Left cardiac atrium (tissue), 4 donors: Measurements from ENCODE around the gene SLC25A6. TPM values are rescaled to one million over a fixed set of nuclear protein-coding genes. Genes with fewer than 3 reads are reported as not detected.
"Not testable (repeated sequence)": the region's sequence is repeated elsewhere in the genome, so short reads cannot be mapped to it uniquely, and the experiment has no call there.

Experiments
- ATAC-seq, 2 donors: fragments of 200-7000 bp; cut with Tn5 transposase; one replicate each; pipeline ENCODE4 v1.9.1; 2020; ENCODE audit warnings: mild to moderate bottlenecking in 2 of 2, moderate library complexity in 2 of 2
- DNase-seq: peaks from one replicate; pipeline ENCODE4 v3.0.0-alpha.2; 2020
- intact Hi-C, 2 donors: fragments of 100-400 bp; cut with DNase I; formaldehyde crosslinking; loops; one replicate each; pipeline versions ENCODE4 v1.14.1 to v1.15.1; 2022 to 2023
- total RNA-seq, 2 donors: library from RNA; stranded (reverse); fragmentation: NEBNext Ultra II Directional; extraction: Animal tissue kit (Norgen Biotek cat#: 25700); gene quantifications; one replicate each; pipeline ENCODE4 v1.2.1, GENCODE V29; 2021
- donor health status: DM: no; HTN: yes; CAD: no.
- donor health status: DM: no; HTN: yes; CAD: no; lungs with severe emphysema.
- donor health status: DM: yes; HTN: yes; CAD: no.
- donor health status: Dilated cardiomyopathy.

SLC25A6 gene
- total RNA-seq, 2 donors from 2014 or later = 171 to 206 TPM

GRCh38 chrX:1416965-1417760 is 25.2 kb upstream of the SLC25A6 start:
- ATAC-seq (no peak), DNase-seq (no peak)
- intact Hi-C loops = no loop called here

- DNase-seq = no peak
- intact Hi-C loops = no loop called here
- no peak for ATAC-seq
Observed at GRCh38 chrX:1416327-1416784, 24.4 kb upstream of the SLC25A6 start.

- peak; percentile 22 for DNase-seq
- intact Hi-C loops = no loop called here
- ATAC-seq = no peak
Observed at GRCh38 chrX:1412551-1413161, 20.7 kb upstream of the SLC25A6 start.

GRCh38 chrX:1411326-1411725 is 19.4 kb upstream of the SLC25A6 start:
- intact Hi-C loops = no loop called here
- ATAC-seq = no peak
- no peak for DNase-seq

- no peak for DNase-seq
- no peak for ATAC-seq
- intact Hi-C loops = no loop called here
Observed at GRCh38 chrX:1407035-1407434, 15.1 kb upstream of the SLC25A6 start.

GRCh38 chrX:1405769-1406168 is 13.9 kb upstream of the SLC25A6 start:
- intact Hi-C loops, DNase-seq, ATAC-seq: not testable (repeated sequence)

- ATAC-seq, intact Hi-C loops, DNase-seq: not testable (repeated sequence)
Observed at GRCh38 chrX:1403867-1404266, 12.0 kb upstream of the SLC25A6 start.

GRCh38 chrX:1403228-1403627 is 11.3 kb upstream of the SLC25A6 start:
- ATAC-seq = no peak
- intact Hi-C loops = no loop called here

GRCh38 chrX:1401611-1402430 is 9.9 kb upstream of the SLC25A6 start:
- ATAC-seq = no peak
- DNase-seq = peak; percentile 13
- intact Hi-C loops = no loop called here

More at GRCh38 chrX:1403228-1403627, 11.3 kb upstream of the SLC25A6 start:
- peak; percentile 7 for DNase-seq

- ATAC-seq (no peak), DNase-seq (peak; percentile 28)
- intact Hi-C loops = no loop called here
Observed at GRCh38 chrX:1400742-1401471, 9.0 kb upstream of the SLC25A6 start.

- ATAC-seq (no peak), DNase-seq (peak; percentile 10)
- intact Hi-C loops = no loop called here
Observed at GRCh38 chrX:1400049-1400448, 8.1 kb upstream of the SLC25A6 start.

- intact Hi-C loops = loop anchor here in 1 of 2 donors (10.0 kb wide), 1 partner anchor 46 kb away; no protein-coding TSS in a partner anchor
- ATAC-seq (peak in 1 of 2 donors; percentile 62), DNase-seq (peak; percentile 45)
Observed at GRCh38 chrX:1398431-1399340, 6.8 kb upstream of the SLC25A6 start.

- intact Hi-C loops = loop anchor here in 1 of 2 donors (10.0 kb wide), 1 partner anchor 47 kb away; no protein-coding TSS in a partner anchor
- ATAC-seq = no peak
Observed at GRCh38 chrX:1397441-1398270, 5.7 kb upstream of the SLC25A6 start.

GRCh38 chrX:1397001-1397400 is 5.1 kb upstream of the SLC25A6 start:
- ATAC-seq (no peak), DNase-seq (peak; percentile 12)
- intact Hi-C loops = loop anchor here in 1 of 2 donors (10.0 kb wide), 1 partner anchor 48 kb away; no protein-coding TSS in a partner anchor

More at GRCh38 chrX:1397441-1398270, 5.7 kb upstream of the SLC25A6 start:
- peak; percentile 22 for DNase-seq

GRCh38 chrX:1395646-1396216 is 3.8 kb upstream of the SLC25A6 start:
- ATAC-seq (no peak), DNase-seq (no peak)
- intact Hi-C loops = loop anchor here in 1 of 2 donors (10.0 kb wide), 1 partner anchor 49 kb away; no protein-coding TSS in a partner anchor

- ATAC-seq (no peak), DNase-seq (peak; percentile 25)
- intact Hi-C loops = loop anchor here in 1 of 2 donors (10.0 kb wide), 1 partner anchor 50 kb away; no protein-coding TSS in a partner anchor
Observed at GRCh38 chrX:1394731-1395501, 3.0 kb upstream of the SLC25A6 start.
